GM19468 (cell line): ENCODE measurements around the gene NLRC3.
"Not testable (repeated sequence)": the region's sequence is repeated elsewhere in the genome, so short reads cannot be mapped to it uniquely, and the experiment has no call there.

ENCODE experiments used
- ATAC-seq: cut with Tn5 transposase; IDR thresholded peaks from one replicate; pipeline ENCODE4 v1.9.1; 2021; ENCODE audit warnings: mild to moderate bottlenecking, moderate library complexity, moderate number of reproducible peaks; ENCODE audit not compliant: unreplicated experiment; ENCODE audit errors: extremely low read depth

Gene NLRC3

DNA sequence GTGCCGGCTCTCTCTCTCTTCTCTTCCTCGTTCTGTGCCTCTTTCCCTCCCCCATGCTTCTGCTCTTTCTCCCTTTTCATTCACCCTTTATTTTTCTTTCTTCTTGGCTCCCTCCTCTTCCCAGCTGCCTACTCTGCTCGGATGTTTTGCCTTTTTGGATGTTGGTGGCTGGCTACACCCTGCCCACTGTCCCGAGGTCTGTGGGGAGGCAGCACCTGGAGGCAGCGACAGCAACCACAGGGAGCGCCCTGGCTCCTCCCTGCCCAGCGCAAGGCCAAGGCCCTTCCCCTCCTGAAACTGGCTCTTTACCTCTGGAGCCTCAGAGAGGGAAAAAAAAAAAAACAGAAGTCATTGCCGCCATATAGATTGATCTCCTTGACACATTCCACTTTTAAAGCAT, 56.4 kb downstream of the NLRC3 start:
- no peak for ATAC-seq

DNA sequence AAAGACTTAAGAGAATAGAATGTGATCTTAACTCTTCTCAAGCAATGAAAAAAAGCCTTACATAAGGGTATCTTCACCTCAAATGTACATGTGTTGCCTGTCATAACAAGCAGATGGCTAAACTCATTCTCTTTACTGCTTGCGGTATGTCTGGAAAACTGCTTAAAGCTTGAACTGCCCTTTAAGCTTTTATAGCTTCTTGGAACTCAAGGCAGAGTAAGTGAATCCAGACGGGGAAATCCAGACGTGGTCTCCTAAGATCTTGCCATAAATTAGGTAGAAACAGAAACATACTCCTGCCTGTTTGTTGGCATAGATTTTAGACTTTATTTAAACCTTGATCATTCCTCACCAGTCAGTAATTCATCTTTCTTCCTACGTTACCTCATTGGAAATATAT, 56.8 kb downstream of the NLRC3 start:
- ATAC-seq: no peak

GRCh38 chr16:3519581-3519980, 57.6 kb downstream of the NLRC3 start:
- no peak for ATAC-seq

GRCh38 chr16:3518986-3519348, 58.2 kb downstream of the NLRC3 start:
- ATAC-seq: no peak

- no peak for ATAC-seq
Measured at GRCh38 chr16:3518292-3518985, 58.8 kb downstream of the NLRC3 start.

DNA sequence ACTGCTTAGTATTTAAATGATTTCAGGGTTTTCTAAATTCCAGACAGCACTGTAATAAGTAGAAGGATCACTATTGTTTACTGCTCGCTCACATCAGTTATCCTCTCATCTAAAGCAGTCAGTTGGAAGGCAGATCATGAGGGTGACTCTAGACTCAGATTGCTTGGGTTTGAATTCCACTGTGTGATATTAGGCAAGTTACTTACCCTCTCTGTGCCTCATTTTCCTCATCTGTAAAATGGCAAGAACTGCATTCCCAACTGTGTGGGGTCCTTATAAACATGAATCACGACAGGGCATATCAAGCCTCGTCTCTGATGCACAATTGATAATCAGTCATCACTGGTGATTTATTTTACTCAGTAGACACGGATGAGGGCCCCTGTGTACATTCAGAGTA, 61.3 kb downstream of the NLRC3 start:
- no peak for ATAC-seq

DNA sequence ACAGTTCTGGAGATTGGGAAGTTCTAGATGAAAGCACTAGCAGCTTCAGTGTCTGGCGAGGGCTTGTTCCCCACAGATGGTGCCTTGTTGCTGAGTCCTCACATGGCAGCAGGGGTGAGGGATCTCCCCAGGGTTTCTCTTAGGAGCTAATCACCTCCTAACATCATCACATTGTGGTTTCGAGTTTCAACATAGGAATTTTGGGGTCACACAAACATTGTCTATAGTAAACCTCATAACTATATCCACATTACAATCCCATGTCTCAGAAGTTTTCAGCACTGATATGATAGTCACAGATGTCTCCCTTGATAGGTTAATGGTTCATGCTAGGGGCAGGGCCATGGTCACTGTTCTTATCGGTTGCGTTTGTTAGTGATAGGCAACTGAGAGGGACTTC, 62.6 kb downstream of the NLRC3 start:
- no peak for ATAC-seq

DNA sequence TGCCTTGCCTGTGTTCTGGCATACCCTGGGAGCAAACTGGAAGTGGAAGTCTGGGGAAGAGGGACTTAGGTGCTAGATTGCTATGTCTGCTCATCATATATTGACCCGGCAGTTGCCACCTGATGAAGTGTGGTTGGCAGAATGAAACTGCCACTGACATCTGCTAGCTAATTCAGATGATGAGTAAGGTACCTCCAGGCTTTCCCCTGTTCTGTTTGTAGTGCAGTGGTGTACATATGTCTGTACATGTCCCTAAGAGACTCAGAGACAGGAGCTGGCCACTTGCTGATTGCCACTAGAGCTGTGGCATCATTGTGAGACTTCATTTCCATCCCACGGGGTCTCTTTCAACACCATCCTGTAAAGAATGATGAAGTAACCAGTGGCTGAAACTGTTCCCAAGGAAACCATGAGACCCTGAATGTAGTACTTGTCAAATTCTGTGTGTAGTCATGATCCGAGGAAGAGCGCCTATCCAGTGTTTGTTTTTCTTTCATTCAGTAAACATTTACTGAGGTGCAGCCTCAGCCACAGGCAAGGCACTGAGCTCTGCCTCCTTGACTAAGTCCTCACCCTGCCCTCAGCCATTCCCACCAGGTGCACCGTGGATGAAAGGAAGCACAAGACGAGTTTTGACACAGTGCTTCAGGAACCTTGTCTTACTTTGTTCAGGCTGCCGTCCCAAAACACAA, 63.2 kb downstream of the NLRC3 start:
- ATAC-seq: no peak

- no peak for ATAC-seq
Measured at GRCh38 chr16:3511286-3512180, 65.7 kb downstream of the NLRC3 start.

GRCh38 chr16:3510416-3510815, 66.8 kb downstream of the NLRC3 start:
- no peak for ATAC-seq

- no peak for ATAC-seq
Measured at GRCh38 chr16:3509470-3509928, 67.7 kb downstream of the NLRC3 start.

GRCh38 chr16:3508736-3509135, 68.5 kb downstream of the NLRC3 start:
- ATAC-seq: no peak

- ATAC-seq: no peak
Measured at GRCh38 chr16:3503523-3503922, 73.7 kb downstream of the NLRC3 start.

DNA sequence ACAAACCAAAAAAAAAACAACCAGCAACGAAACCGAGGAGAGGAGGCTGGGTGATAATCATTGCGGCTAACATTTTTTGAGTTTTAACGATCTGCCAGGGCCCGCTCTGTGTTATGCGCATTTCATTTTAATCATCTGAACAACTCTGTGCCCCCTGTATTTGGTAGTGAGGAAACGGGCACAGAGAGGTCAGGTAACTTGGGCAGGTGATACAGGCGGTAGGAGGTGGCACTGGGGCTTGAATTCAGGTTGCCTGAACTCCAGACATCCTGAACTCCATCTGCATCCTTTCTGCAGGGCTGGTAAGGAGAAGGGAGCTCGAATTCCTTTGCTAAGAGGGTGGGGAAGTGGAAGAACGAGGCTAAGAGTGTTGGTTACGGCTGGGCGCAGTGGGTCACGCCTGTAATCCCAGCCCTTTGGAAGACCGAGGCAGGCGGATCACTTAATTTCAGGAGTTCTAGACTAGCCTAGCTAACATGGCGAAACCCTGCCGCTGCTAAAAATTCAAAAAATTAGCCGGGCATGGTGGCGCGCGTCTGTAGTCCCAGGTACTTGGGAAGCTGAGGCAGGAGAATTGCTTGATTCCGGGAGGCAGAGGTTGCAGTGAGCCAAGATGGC, 75.3 kb downstream of the NLRC3 start:
- ATAC-seq: no peak

GRCh38 chr16:3501412-3501761, 75.8 kb downstream of the NLRC3 start:
- not testable (repeated sequence) for ATAC-seq

DNA sequence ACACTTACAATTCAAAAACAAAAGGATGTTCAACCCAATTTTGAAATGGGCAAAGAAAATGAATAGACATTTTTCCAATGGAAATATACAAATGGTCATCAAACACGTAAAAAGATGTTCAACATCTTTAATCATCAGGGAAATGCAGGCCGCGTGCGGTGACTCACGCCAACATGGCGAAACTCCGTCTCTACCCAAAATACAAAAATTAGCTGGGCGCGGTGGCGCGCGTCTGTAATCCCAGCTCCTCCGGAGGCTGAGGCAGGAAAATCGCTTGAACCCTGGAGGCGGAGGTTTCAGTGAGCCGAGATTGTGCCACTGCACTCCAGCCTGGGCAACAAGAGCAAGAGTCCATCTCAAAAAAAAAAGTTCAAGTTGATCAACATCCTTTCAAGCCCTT, 78.2 kb downstream of the NLRC3 start:
- no peak for ATAC-seq

DNA sequence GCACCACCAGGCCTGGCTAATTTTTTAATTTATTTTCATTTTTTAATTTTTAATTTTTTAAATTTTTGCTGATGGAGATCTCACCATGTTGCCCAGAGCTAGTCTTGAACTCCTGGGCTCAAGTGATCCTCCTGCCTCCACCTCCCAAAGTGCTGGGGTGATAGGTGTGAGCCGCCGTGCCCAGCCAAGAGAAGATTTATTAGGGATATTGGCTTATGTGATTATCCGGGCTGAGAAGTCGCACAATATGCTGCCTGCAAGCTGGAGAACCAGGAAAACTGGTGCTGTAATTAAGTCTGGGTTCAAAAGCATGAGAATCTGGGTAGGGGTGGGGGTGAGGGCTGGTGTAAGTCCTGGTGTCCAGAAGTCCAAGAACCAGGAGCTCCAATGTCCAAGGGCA, 79.4 kb downstream of the NLRC3 start:
- no peak for ATAC-seq

- no peak for ATAC-seq
Measured at GRCh38 chr16:3496386-3496785, 80.8 kb downstream of the NLRC3 start.

GRCh38 chr16:3495176-3495575, 82.0 kb downstream of the NLRC3 start, which contains the start of gene C16orf90:
TSS of gene C16orf90 (minus strand) at chr16:3495489. CDS start at chr16:3495421, 68 bp downstream.
- no peak for ATAC-seq

DNA sequence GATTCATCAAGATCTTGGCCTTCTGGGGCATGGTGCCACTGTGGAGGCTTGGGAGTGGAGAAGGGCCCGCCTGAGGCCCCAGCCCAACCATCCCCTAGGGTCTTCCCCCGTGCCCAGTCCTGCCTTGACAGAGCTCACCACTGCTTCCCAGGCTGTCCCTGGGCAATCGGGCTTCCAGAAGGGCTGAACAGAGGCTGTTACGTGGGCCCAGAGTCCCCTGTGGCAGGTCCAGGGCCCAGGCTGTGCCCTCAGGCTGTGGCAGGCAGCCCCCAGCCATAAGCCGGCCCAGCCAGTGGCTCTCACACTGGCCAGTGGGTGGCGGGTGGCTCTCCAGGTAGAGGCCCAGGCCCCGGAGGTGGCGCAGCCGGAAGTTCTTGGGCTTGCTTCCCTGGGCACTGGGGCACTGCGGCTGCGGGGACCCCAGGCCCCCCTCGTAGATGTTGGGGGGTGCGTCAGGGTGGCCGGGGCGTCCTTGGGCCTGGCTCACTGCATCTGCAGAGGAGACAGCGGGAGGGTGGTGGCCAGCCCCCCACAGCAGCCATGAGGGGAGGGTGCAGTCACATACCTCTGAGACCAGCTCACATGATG, 82.7 kb downstream of the NLRC3 start:
- ATAC-seq: no peak
